GM12864 (cell line): Measurements from ENCODE around the gene FAM76A.

Source experiments
- DNase-seq: peaks from one replicate; pipeline ENCODE4 v3.0.0-alpha.2; 2011; ENCODE audit warnings: low read depth
- H3K4me3 ChIP-seq: 2 replicates; pipeline ENCODE4 v1.5.1; 2011; ENCODE audit warnings: mild to moderate bottlenecking, low read depth, low read length, control low read depth
- CTCF ChIP-seq: IDR thresholded peaks from 2 replicates; pipeline ENCODE4 v1.5.1; 2011; ENCODE audit warnings: low read depth, mild to moderate bottlenecking, moderate library complexity, low read length, control low read depth, inconsistent platforms; ENCODE audit errors: missing control alignments

The FAM76A gene

GRCh38 chr1:27726173-27727044 is 648 bp downstream of the FAM76A start:
- peak overlapping the region; percentile 76 for H3K4me3 ChIP-seq
- peak; percentile 4 for DNase-seq

GRCh38 chr1:27727126-27727525 is 1.4 kb downstream of the FAM76A start:
- peak overlapping the region; percentile 76; the same call in 1 of the 2 replicates for H3K4me3 ChIP-seq
- TF ChIP-seq CTCF: no peak
- DNase-seq: no peak

More at GRCh38 chr1:27726173-27727044, 648 bp downstream of the FAM76A start:
- no peak for TF ChIP-seq CTCF

GRCh38 chr1:27736252-27736651 is 10.5 kb downstream of the FAM76A start:
- no peak for TF ChIP-seq CTCF
- no peak for DNase-seq
- no peak overlapping the region for H3K4me3 ChIP-seq

- DNase-seq: no peak
Observed at GRCh38 chr1:27741121-27741520, 15.4 kb downstream of the FAM76A start.

GRCh38 chr1:27744556-27744955 is 18.8 kb downstream of the FAM76A start:
- no peak for DNase-seq
- no peak overlapping the region for H3K4me3 ChIP-seq
- no peak for TF ChIP-seq CTCF

More at GRCh38 chr1:27741121-27741520, 15.4 kb downstream of the FAM76A start:
- TF ChIP-seq CTCF: no peak
- H3K4me3 ChIP-seq: no peak overlapping the region

GRCh38 chr1:27745466-27745865 is 19.7 kb downstream of the FAM76A start:
- no peak for TF ChIP-seq CTCF
- no peak overlapping the region for H3K4me3 ChIP-seq
- no peak for DNase-seq

GRCh38 chr1:27752360-27752759 is 26.6 kb downstream of the FAM76A start:
- DNase-seq: no peak
- H3K4me3 ChIP-seq: no peak overlapping the region

More at GRCh38 chr1:27752360-27752759, 26.6 kb downstream of the FAM76A start:
- TF ChIP-seq CTCF: no peak
